LNCaP clone FGC (cell line): ENCODE measurements around the gene ENPP3.

Source experiments
- DNase-seq: peaks from one replicate; pipeline ENCODE4 v3.0.0-alpha.2; 2011; ENCODE audit warnings: low read depth
- H3K4me3 ChIP-seq: 2 replicates; pipeline ENCODE4 v1.5.1; 2011; ENCODE audit warnings: mild to moderate bottlenecking, low read depth, low read length, control low read depth
- TF ChIP-seq, protein P1 (sequence below): IDR thresholded peaks from 2 replicates; pipeline ENCODE4 v1.5.1; 2012; ENCODE audit warnings: mild to moderate bottlenecking; ENCODE audit not compliant: control insufficient read depth, insufficient read depth; ENCODE audit errors: extremely low read depth

ENPP3 gene

DNA sequence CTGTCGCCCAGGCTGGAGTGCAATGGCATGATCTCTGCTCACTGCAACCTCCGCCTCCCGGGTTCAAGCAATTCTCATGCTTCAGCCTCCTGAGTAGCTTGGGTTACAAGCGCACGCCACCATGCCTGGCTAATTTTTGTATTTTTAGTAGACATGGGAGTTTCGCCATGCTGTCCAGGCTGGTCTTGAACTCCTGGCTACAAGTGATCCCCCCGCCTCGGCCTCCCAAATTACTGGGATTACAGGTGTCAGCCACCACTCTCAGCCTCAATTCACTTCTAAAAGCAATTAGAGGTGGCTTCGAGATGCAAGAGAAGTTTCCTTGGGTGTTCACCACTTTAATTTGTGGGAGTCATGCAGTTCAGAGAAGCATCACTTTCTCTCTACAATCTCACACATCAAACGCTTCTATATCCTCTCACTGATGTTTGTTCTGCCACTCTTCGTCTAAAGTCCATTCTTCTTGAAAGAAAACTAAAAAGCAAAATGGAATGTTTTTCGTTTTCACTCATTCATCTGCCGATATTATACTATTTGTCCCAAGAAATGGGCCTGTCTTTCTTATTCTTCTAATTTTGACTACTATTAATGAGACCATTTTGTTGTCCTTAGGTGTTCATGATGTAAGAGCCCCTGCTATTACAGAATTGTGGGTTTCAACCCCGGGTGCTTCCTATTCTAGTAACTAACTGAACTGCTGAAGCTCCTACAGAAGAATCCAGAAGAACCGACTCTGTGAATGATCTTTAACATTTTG lies 132.5 kb downstream of the ENPP3 start:
- no peak overlapping the region for H3K4me3 ChIP-seq
- TF ChIP-seq, protein P1, sequence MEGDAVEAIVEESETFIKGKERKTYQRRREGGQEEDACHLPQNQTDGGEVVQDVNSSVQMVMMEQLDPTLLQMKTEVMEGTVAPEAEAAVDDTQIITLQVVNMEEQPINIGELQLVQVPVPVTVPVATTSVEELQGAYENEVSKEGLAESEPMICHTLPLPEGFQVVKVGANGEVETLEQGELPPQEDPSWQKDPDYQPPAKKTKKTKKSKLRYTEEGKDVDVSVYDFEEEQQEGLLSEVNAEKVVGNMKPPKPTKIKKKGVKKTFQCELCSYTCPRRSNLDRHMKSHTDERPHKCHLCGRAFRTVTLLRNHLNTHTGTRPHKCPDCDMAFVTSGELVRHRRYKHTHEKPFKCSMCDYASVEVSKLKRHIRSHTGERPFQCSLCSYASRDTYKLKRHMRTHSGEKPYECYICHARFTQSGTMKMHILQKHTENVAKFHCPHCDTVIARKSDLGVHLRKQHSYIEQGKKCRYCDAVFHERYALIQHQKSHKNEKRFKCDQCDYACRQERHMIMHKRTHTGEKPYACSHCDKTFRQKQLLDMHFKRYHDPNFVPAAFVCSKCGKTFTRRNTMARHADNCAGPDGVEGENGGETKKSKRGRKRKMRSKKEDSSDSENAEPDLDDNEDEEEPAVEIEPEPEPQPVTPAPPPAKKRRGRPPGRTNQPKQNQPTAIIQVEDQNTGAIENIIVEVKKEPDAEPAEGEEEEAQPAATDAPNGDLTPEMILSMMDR: no peak
- no peak for DNase-seq

DNA sequence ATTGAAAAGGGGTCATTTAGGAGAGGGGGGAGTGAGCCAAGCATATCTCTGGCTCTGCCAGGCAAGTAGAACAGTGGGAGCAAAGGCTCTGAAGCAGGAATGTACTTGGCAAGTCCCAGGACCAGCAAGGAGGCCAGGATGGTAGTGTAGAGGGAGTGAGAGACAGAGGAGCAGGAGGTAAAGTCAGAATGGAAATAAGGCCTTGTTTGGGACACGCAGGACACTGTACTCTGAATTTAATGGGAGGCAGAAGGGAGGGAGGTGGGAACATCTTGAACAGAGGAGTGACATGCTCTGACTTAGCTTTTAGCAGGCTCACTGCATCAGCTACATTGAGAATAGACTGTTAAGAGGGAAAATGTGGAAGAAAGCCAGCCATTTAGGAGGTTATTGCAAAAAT lies 133.7 kb downstream of the ENPP3 start:
- H3K4me3 ChIP-seq: no peak overlapping the region
- DNase-seq: no peak
- TF ChIP-seq, protein P1: no peak

DNA sequence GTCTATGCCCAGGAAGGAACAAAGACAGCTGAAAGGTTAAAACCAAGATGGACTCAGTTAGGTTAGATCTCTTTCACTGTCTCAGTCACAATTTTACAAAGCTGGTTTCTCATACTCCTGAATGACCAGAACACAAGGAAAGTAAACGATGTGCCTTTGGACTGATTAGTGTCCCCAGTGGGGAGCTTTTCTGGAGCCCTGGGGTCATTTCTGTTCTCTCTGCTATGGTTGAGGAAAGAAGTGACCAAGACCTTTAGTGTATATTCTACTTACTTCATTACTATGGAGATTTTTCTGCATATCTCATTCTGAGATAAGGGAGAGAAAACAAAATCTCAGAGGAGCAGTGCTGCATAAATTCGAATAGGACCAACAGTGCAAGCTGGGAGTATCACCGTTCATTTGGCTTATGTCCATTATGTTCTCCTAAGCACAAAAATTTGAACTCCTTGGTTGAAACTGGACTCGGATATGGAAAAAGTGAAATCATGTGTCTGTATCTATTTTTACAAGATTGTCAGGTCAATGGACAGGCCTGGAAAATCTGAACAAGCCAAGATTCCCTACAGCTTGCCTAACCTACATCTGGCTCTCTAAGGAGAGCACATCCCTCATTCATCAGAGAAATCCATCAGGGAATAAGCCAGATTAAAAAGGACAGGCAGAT lies 136.3 kb downstream of the ENPP3 start:
- DNase-seq: no peak
- TF ChIP-seq, protein P1: no peak
- H3K4me3 ChIP-seq: no peak overlapping the region

DNA sequence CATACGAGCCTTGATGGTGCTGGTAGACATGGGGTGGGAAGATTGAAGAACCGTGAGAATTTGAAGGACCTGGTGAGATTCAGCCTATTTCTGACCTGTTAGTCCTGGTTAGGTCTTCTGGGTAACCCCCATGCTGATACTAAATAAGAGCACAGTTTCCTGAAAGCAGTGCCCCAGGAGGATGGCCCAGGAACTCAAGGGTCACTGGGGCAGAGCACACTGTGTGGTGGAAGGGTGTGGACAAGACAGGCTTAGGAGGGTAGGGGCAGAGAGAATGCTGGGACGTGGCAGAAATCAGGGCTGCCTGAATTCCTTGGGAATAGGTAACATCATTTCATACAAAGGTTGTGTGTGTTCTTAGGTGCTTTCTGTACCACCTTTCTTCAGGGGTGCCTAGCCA lies 138.8 kb downstream of the ENPP3 start:
- DNase-seq: no peak
- no peak overlapping the region for H3K4me3 ChIP-seq
- TF ChIP-seq, protein P1: no peak

DNA sequence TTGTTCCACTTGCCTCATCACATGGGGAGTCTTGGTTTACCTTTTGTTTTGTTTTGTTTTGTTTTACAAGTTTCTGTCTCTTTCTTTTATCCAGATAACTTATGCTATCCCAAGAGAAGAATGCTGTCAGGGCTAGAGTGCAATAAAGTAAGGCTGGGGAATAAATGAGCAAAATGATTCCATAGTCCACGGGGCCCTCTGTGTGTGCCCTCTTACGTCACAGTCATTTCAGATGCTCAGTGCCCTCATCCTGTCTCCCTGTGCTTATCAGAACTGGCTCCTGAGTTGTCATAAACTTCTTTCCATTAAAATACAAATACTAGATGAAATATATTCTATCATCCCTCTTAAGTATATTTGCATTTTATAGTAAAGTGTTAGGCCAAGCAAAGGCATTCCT lies 139.9 kb downstream of the ENPP3 start:
- TF ChIP-seq, protein P1: no peak
- no peak overlapping the region for H3K4me3 ChIP-seq
- no peak for DNase-seq

DNA sequence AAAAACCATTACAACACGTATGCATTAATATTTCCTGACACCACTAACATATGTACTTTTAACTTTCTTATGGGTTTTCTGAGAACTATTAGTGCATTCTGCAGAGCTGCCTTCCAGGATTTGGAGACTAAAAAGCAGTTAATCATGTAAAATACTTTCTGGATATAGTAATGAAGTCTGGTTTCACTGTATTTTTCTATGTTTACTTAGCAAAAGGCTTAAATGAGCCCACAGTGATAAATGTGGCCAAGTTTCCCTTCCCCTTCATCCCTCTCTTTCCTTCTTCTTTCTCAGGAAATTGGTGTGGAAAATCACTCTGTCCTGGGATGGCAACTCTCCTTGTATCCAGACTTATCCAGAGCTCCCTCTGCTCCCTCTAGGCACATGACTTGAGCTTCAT lies 141.1 kb downstream of the ENPP3 start:
- DNase-seq: no peak
- no peak overlapping the region for H3K4me3 ChIP-seq
- TF ChIP-seq, protein P1: no peak

DNA sequence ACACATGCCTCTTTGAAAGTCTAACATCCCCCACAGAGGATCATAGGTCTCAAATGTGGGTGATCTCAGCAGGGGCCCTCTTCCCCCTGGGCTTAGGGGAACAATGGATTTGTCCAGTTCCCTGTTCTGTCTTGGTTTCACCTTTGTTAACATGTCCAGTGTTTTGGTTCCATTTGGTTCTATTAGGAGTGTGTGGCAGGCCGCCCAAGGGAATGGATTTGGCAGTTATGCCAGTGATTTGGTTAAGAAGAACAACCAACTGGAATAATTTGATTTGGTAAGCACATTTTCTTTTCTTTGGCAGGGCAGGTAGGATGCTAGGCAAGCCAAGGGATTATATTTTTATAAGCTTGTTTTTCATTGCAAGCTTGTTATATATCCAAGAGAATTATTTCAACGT lies 142.2 kb downstream of the ENPP3 start:
- no peak overlapping the region for H3K4me3 ChIP-seq
- no peak for DNase-seq
- TF ChIP-seq, protein P1: no peak
